ENCODE data around the gene OSCP1.
"Not testable (repeated sequence)": the region's sequence is repeated elsewhere in the genome, so short reads cannot be mapped to it uniquely, and the experiment has no call there.

OSCP1 gene

DNA sequence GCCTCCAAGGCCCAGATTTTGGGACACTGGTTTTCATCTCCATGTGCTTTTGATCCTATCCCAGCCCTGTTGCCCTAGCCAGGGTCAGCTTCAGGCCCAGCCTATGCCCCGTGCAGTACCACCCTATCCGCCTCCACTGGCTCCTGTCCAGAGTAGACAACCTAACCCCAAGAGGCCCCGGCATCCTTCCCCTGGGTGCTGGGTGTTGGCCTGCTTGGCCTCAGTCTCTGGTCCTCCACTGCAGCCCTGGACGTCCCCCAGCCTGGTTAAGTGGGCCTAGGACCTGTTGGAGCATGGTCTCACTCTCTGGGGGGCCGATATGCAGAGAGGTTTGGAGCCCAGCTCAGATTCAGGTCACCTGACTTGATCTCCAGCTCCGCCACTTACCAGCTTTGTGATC, 30.8 kb upstream of the OSCP1 start:
- in situ Hi-C loops (cut with HindIII; ENCODE audit: low sequenced_read_pairs) = no loop called here
- no peak for DNase-seq (ENCODE audit: low read depth)
- TF ChIP-seq CTCF (IDR thresholded peaks at IDR 0.05; ENCODE audit: low read depth, low read length, missing control alignments) = no peak
- no peak overlapping the region for H3K4me3 ChIP-seq (ENCODE audit: low read depth, low read length)

- no peak for TF ChIP-seq CTCF (IDR thresholded peaks at IDR 0.05; ENCODE audit: low read depth, low read length, missing control alignments)
- H3K4me3 ChIP-seq (ENCODE audit: low read depth, low read length) = no peak overlapping the region
- in situ Hi-C loops (cut with HindIII; ENCODE audit: low sequenced_read_pairs) = no loop called here
- no peak for DNase-seq (ENCODE audit: low read depth)
These were observed 29.9 kb upstream of the OSCP1 start for GRCh38 chr1:36480161-36480560.

- no peak for TF ChIP-seq CTCF (IDR thresholded peaks at IDR 0.05; ENCODE audit: low read depth, low read length, missing control alignments)
- H3K4me3 ChIP-seq (ENCODE audit: low read depth, low read length) = no peak overlapping the region
- DNase-seq (ENCODE audit: low read depth) = no peak
- in situ Hi-C loops (cut with HindIII; ENCODE audit: low sequenced_read_pairs) = no loop called here
These were observed 29.3 kb upstream of the OSCP1 start for GRCh38 chr1:36479505-36480051.

GRCh38 chr1:36477615-36478014, 27.4 kb upstream of the OSCP1 start:
- in situ Hi-C loops (cut with HindIII; ENCODE audit: low sequenced_read_pairs); DNase-seq (ENCODE audit: low read depth); H3K4me3 ChIP-seq (ENCODE audit: low read depth, low read length): not testable (repeated sequence)

DNA sequence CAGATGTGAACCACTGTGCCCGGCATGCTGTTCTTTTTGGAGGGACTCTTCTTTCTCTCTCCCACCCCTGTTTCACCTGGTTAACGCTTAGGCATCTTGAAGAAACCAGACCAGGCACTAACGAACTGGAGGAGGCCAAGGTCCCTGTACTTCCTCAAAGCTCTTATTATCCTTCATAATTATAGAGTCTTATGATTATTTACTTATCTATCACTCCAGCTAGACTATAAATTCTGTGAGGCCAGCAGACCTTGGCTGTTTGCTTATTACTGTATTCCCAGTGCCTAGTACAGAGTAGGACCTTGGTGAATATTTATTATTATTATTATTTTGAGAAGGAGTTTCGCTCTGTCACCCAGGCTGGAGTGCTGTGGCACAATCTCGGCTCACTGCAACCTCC, 26.7 kb upstream of the OSCP1 start:
- TF ChIP-seq CTCF (IDR thresholded peaks at IDR 0.05; ENCODE audit: low read depth, low read length, missing control alignments) = no peak
- no peak overlapping the region for H3K4me3 ChIP-seq (ENCODE audit: low read depth, low read length)
- in situ Hi-C loops (cut with HindIII; ENCODE audit: low sequenced_read_pairs) = no loop called here
- no peak for DNase-seq (ENCODE audit: low read depth)

DNA sequence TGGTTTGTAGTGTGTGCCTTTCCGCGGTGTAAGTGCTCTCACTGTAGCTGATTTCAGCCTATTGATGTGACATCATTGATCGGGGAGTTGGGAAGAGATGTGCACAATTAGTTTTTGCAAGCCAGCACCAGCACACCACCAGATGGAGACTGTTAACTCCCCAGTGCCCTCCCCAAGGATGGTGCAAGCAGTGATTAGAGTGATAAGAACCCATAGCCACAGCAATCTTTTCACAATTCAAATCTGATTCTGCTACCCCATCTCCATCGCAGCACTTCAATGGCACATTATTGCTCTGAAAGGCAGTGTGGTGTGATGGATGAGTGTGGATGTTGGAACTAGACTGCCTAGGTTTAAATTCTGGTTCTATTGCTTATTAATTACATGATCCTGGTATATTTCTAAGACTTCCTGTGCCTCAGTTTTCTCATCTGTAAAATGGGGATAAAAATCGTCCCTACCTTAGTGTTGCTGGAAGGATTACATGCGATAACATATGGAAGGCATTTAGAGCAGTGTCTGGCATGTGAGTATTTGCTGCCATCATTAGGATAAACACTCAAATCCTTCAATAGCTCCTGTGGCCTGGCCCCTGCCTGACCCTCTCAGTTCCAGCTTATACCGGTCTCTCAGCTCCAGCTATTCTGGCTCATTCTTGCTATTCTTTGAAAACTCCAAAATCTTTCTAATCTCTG, 25.8 kb upstream of the OSCP1 start:
- TF ChIP-seq CTCF (IDR thresholded peaks at IDR 0.05; ENCODE audit: low read depth, low read length, missing control alignments) = no peak
- H3K4me3 ChIP-seq (ENCODE audit: low read depth, low read length) = no peak overlapping the region
- no peak for DNase-seq (ENCODE audit: low read depth)
- in situ Hi-C loops (cut with HindIII; ENCODE audit: low sequenced_read_pairs) = no loop called here

DNA sequence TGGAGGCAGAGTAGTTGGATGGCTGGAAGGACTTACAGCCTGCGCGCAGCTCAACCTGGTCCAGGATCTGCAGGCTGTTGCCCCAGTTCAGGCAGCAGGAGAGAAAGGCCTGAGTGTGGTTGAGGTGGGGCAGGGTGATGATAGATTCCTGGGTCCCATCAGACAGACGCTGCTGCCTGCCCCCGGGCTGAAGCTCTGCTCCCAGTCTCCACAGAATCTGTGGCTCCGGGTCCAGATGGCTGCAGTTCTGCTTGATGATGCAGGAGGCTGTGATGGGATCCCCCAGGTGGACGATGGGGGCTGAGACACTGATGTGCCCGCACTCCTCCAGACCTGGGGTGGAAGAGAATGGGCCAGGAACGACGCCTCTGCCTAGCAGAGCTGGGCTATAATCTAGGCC, 25.1 kb upstream of the OSCP1 start:
- no peak for TF ChIP-seq CTCF (IDR thresholded peaks at IDR 0.05; ENCODE audit: low read depth, low read length, missing control alignments)
- no peak overlapping the region for H3K4me3 ChIP-seq (ENCODE audit: low read depth, low read length)
- in situ Hi-C loops (cut with HindIII; ENCODE audit: low sequenced_read_pairs) = no loop called here

More for the DNA sequence above, 25.1 kb upstream of the OSCP1 start:
- DNase-seq (ENCODE audit: low read depth) = no peak

All from astrocyte of the cerebellum (primary cell).